Suprapubic skin (tissue), 4 donors: ENCODE results near the gene TMEM175.

Experiments
- CTCF ChIP-seq, 2 donors: fragments of 200-600 bp in 1 of 2; fragments of 450-650 bp in 1 of 2; sonication (generic) in 1 of 2; IDR thresholded peaks; one replicate each; pipeline ENCODE4 v1.5.1; 2016 to 2019; ENCODE audit warnings: antibody characterized with exemption in 2 of 2, mild to moderate bottlenecking in 1 of 2, moderate library complexity in 1 of 2
- EP300 ChIP-seq: sonication (generic); formaldehyde crosslinking; IDR thresholded peaks from one replicate; pipeline ENCODE4 v1.6.1; 2017; ENCODE audit warnings: antibody characterized with exemption
- POLR2A ChIP-seq, 2 donors: fragments of 450-650 bp; IDR thresholded peaks; one replicate each; pipeline ENCODE4 v1.6.1; 2017; ENCODE audit warnings: antibody characterized with exemption in 2 of 2, mild to moderate bottlenecking in 2 of 2, moderate library complexity in 2 of 2
- POLR2AphosphoS5 ChIP-seq, 3 donors: sonication (generic); formaldehyde crosslinking; IDR thresholded peaks; one replicate each; pipeline ENCODE4 v1.6.1; 2017; ENCODE audit warnings: antibody characterized with exemption in 3 of 3

- TF ChIP-seq CTCF (IDR thresholded peaks at IDR 0.05) (no peak), EP300 (no peak), POLR2A (IDR thresholded peaks at IDR 0.05) (no peak), POLR2AphosphoS5 (IDR thresholded peaks at IDR 0.05) (no peak)
Observed at GRCh38 chr4:903066-904046, 28.9 kb upstream of the TMEM175 start.
